Neural cell (in vitro differentiated cells): ENCODE results near the gene CGB1. TPM values are rescaled to one million over a fixed set of nuclear protein-coding genes. Genes with fewer than 3 reads are reported as not detected.

Experiments used
- H2AFZ ChIP-seq: fragments of 200-600, 300-800 bp; sonication (generic), shearing (Covaris generic); 2 replicates; pipeline ENCODE4 v1.6.0; 2014; ENCODE audit warnings: low read depth, mild to moderate bottlenecking, antibody characterized with exemption, low read length, moderate library complexity
- H3F3A ChIP-seq: fragments of 200-600 bp; shearing (Covaris generic); 2 replicates; pipeline ENCODE4 v1.6.1; 2016; ENCODE audit warnings: mild to moderate bottlenecking, moderate library complexity, mixed read lengths, antibody characterized with exemption, low read length; ENCODE audit not compliant: insufficient read depth, poor library complexity, severe bottlenecking
- H3K27ac ChIP-seq: fragments of 200-600, 300-800 bp; sonication (generic), shearing (Covaris generic); 2 replicates; pipeline ENCODE4 v1.5.1; 2014; ENCODE audit warnings: mild to moderate bottlenecking, low read length, moderate library complexity
- H3K27me3 ChIP-seq: fragments of 300-800, 200-600 bp; sonication (generic), shearing (Covaris generic); 2 replicates; pipeline ENCODE4 v1.6.0; 2014; ENCODE audit warnings: mild to moderate bottlenecking, low read depth, low read length, moderate library complexity; ENCODE audit not compliant: insufficient read depth
- H3K36me3 ChIP-seq: fragments of 300-800, 200-600 bp; sonication (generic), shearing (Covaris generic); 2 replicates; pipeline ENCODE4 v1.5.1; 2014; ENCODE audit warnings: mild to moderate bottlenecking, antibody characterized with exemption, low read length, moderate library complexity; ENCODE audit not compliant: insufficient read depth
- H3K4me2 ChIP-seq: fragments of 300-800, 200-600 bp; sonication (generic), shearing (Covaris generic); 2 replicates; pipeline ENCODE4 v1.6.0; 2014; ENCODE audit warnings: mild to moderate bottlenecking, low read length
- H3K4me3 ChIP-seq: fragments of 300-800, 200-600 bp; sonication (generic), shearing (Covaris generic); 2 replicates; pipeline ENCODE4 v1.5.1; 2014; ENCODE audit warnings: mild to moderate bottlenecking, low read length, moderate library complexity
- H3K79me2 ChIP-seq: fragments of 200-600 bp; shearing (Covaris generic); replicated peaks from 2 replicates; pipeline ENCODE4 v1.6.0; 2014; ENCODE audit warnings: mild to moderate bottlenecking, low read length, moderate library complexity; ENCODE audit not compliant: insufficient read depth
- H3K9ac ChIP-seq: fragments of 300-800, 200-600 bp; sonication (generic), shearing (Covaris generic); 2 replicates; pipeline ENCODE4 v1.6.1; 2016; ENCODE audit warnings: mild to moderate bottlenecking, low read length, mixed read lengths
- H3K9me2 ChIP-seq: fragments of 200-600 bp; shearing (Covaris generic); 2 replicates; pipeline ENCODE4 v1.6.1; 2016; ENCODE audit warnings: mild to moderate bottlenecking, low read length, mixed read lengths; ENCODE audit not compliant: insufficient read depth
- H3K9me3 ChIP-seq: fragments of 200-600, 300-800 bp; sonication (generic), shearing (Covaris generic); 2 replicates; pipeline ENCODE4 v1.6.1; 2016; ENCODE audit warnings: mild to moderate bottlenecking, mixed run types, low read length, moderate library complexity, mixed read lengths
- H4K20me1 ChIP-seq: fragments of 200-600 bp; shearing (Covaris generic); 2 replicates; pipeline ENCODE4 v1.6.1; 2016; ENCODE audit warnings: mild to moderate bottlenecking, mixed run types; ENCODE audit not compliant: insufficient read depth
- CTCF ChIP-seq: fragments of 450-650 bp; IDR thresholded peaks from 2 replicates; pipeline ENCODE4 v1.5.1; 2014; ENCODE audit warnings: antibody characterized with exemption, mild to moderate bottlenecking, moderate library complexity; ENCODE audit not compliant: poor library complexity, severe bottlenecking
- EP300 ChIP-seq: fragments of 450-650 bp; conservative IDR thresholded peaks from 2 replicates; pipeline ENCODE4 v1.6.1; 2014; ENCODE audit warnings: antibody characterized with exemption, mild to moderate bottlenecking, moderate library complexity; ENCODE audit not compliant: poor library complexity, severe bottlenecking
- EZH2 ChIP-seq: fragments of 200-600, 300-800 bp; shearing (Covaris generic), sonication (generic); IDR thresholded peaks from 2 replicates; pipeline ENCODE4 v1.6.1; 2014; ENCODE audit warnings: antibody characterized with exemption, low read length, borderline replicate concordance, mild to moderate bottlenecking; ENCODE audit not compliant: insufficient read depth, poor library complexity, severe bottlenecking
- MXI1 ChIP-seq: fragments of 450-650 bp; conservative IDR thresholded peaks from 2 replicates; pipeline ENCODE4 v1.6.1; 2014; ENCODE audit warnings: antibody characterized with exemption, mild to moderate bottlenecking; ENCODE audit not compliant: poor library complexity, severe bottlenecking
- POLR2AphosphoS5 ChIP-seq: IDR thresholded peaks from 2 replicates; pipeline ENCODE4 v1.6.1; 2012
- RAD21 ChIP-seq: fragments of 450-650 bp; conservative IDR thresholded peaks from 2 replicates; pipeline ENCODE4 v1.6.1; 2014; ENCODE audit warnings: antibody characterized with exemption, mild to moderate bottlenecking, moderate library complexity
- REST ChIP-seq: IDR thresholded peaks from 2 replicates; pipeline ENCODE4 v1.6.1; 2012; ENCODE audit warnings: borderline replicate concordance
- SMC3 ChIP-seq: fragments of 450-650 bp; conservative IDR thresholded peaks from 2 replicates; pipeline ENCODE4 v1.6.1; 2014; ENCODE audit warnings: antibody characterized with exemption, mild to moderate bottlenecking, moderate library complexity; ENCODE audit not compliant: poor library complexity
- TAF1 ChIP-seq: IDR thresholded peaks from 2 replicates; pipeline ENCODE4 v1.6.1; 2012; ENCODE audit warnings: low read depth
- polyA plus RNA-seq: library from polyadenylated mRNA; depleted of rRNA; stranded (reverse); fragments of >200 nt; gene quantifications from 2 replicates; pipeline ENCODE4 v1.2.3, GENCODE V29; 2014

The CGB1 gene
- polyA plus RNA-seq, 1 donor from 2014 or later = not detected

DNA sequence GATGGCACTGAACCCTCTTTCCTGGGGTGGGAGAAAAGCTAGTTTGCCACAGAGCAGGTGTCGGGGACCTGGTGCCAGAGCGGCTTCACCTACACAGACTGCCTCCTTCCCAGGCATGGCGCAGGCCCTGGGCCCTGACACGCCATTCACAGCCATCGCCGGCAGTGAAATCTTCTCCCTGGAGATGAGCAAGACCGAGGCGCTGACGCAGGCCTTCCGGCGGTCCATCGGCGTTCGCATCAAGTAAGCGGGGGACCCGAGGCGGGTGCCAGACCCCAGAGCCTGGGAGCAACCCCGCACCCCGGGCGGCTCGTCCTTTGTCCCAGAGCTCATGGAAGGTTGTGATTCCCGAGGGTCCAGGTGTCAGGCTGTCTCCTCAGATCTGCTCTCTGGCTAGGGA lies 29.8 kb downstream of the CGB1 start:
- Histone ChIP-seq H3K27me3 (no peaks in the 10 kb centered on the region), H3F3A (no peaks in the 10 kb centered on the region), H3K9ac (no peak overlapping the region), H2AFZ (no peak overlapping the region), H3K79me2 (no peaks in the 10 kb centered on the region), H3K36me3 (no peaks in the 10 kb centered on the region), H3K4me2 (no peak overlapping the region), H3K27ac (no peak overlapping the region), H3K9me3 (no peaks in the 10 kb centered on the region), H3K9me2 (no peaks in the 10 kb centered on the region), H3K4me3 (no peak overlapping the region), H4K20me1 (no peaks in the 10 kb centered on the region)
- TF ChIP-seq REST = no peak
- TF ChIP-seq CTCF = no peak
- TF ChIP-seq RAD21 = no peak
- no peak for TF ChIP-seq MXI1
- no peak for TF ChIP-seq TAF1
- TF ChIP-seq SMC3 = no peak

DNA sequence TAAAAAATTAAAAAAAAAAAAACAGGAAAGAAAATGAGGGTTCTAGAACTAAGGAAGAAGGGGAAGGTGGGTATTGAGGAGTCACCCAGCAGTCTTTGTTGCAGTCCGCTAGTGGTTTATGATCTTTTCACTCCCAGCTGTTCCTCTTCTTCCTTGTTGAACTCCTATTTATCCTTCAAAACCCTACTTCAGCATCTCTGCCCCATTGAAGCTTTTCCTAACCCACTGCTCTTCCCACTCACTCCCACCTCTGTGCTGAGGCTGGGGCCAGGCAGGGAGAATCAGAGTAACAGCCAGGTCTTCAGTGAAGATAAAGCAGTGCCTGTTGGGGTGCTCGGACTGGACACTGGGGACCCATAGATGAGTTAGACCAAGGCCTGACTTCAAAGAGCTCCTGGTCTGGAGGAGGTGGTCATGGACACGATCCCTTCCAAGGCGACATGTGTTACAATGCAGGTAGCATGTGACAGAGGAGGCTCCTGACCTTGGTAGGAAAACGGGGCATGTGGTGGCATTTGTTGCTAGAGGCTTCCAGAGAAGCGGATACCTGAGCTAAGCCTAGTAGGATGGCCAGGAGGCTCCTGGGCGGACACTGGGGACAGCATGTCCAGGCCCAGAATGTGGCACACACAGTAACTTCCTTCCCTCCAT lies 31.6 kb downstream of the CGB1 start:
- no peak overlapping the region for H3K9ac ChIP-seq
- H3K36me3 ChIP-seq = no peaks in the 10 kb centered on the region
- no peaks in the 10 kb centered on the region for H3K79me2 ChIP-seq
- no peak overlapping the region for H3K27ac ChIP-seq
- H4K20me1 ChIP-seq = no peaks in the 10 kb centered on the region
- no peaks in the 10 kb centered on the region for H3K27me3 ChIP-seq
- no peak overlapping the region for H3K4me2 ChIP-seq
- H3K9me3 ChIP-seq = no peaks in the 10 kb centered on the region
- no peaks in the 10 kb centered on the region for H3F3A ChIP-seq
- no peak overlapping the region for H3K4me3 ChIP-seq
- H2AFZ ChIP-seq = no peak overlapping the region
- no peak for TF ChIP-seq MXI1
- no peak for TF ChIP-seq EP300
- no peak for TF ChIP-seq POLR2AphosphoS5
- TF ChIP-seq EZH2 = no peak
- TF ChIP-seq REST = no peak
- TF ChIP-seq SMC3 = no peak
- TF ChIP-seq CTCF = no peak
- TF ChIP-seq RAD21 = no peak
- no peak for TF ChIP-seq TAF1
- H3K9me2 ChIP-seq = no peaks in the 10 kb centered on the region
